Measurements from ENCODE around the gene GGNBP2.
"Not testable (repeated sequence)": the region's sequence is repeated elsewhere in the genome, so short reads cannot be mapped to it uniquely, and the experiment has no call there.

GGNBP2 gene

GRCh38 chr17:36605028-36605427 lies 60.3 kb downstream of the GGNBP2 start:
- not testable (repeated sequence) for DNase-seq

DNA sequence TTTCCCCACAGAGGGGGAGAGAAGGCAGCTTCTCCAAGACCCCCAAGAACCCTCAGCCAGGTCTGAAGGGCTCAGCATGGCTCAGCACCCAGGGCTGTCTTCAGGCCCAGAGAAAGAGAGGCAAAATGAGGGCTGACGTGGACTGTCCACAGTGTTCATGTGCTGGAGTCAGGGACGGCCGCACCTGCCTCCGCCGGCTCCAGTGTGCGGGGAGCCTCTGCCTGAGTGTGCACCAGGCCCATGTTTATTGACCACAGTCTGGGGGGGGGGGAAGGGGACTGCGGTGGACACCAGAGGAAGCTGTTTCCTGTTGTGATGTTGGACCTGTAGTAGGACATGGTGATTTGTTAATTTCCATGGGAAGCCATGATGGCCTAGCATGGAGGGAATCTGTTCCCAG lies 63.6 kb downstream of the GGNBP2 start:
- no peak for DNase-seq

- DNase-seq, result no peak
These were observed 64.2 kb downstream of the GGNBP2 start for GRCh38 chr17:36608794-36609497.

DNA sequence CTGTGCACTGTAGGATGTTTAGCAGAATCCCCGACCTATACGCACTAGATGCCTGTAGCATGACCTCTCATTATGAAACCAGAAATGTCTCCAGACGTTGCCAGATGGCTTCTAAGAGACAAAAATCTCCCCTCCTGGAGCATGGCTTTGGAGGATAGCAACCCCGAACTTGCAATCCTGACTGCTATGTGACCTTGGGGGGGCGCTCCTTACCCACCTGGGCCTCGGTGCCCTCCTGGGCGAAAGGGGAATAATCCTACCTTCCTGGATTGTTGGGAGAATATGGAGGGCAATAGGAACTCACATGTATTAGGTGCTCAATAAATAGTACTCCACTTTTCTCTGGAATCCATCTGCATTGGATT lies 64.8 kb downstream of the GGNBP2 start:
- DNase-seq, result no peak

GRCh38 chr17:36610474-36610873 lies 65.8 kb downstream of the GGNBP2 start:
- DNase-seq, result no peak

GRCh38 chr17:36611345-36612072 lies 66.8 kb downstream of the GGNBP2 start:
- DNase-seq, result no peak

DNA sequence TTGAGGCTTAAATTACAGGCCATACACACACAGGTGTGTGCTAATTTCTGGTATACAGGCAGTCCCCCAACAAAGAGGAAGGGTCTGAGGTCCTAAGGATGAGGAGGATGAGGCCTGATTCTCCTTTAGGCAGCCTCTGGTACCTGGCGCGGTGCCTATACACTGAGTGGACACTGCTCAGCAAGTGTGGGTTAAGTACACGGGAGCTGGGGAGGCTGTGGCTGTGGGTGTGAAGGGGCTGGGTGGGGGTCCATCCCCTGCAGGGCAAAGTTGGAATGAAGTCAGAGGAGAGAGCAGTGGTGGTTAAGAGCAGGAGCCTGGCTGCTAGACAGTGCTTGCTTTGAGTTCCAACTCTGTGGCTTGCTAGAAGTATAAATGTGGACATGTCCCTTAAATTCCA lies 67.6 kb downstream of the GGNBP2 start:
- DNase-seq, result no peak

DNA sequence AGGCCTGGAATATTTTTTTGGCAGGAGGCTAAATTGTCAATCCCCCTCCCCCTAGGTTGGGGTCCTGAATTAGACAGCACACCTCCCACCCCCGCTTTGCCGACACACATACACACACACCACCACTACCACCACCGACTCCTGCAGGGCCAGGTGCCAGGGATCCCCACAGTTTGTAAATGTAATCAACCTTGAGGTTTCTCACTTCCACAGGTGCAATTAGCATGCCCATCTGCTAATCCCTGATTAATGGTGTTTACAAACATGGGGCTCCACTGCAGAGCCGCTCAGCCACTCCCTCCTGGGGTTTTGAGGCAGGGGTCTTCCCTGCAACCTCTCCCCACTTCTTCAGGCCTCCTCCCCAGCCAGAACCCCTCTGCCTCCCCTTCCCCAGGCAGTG lies 68.4 kb downstream of the GGNBP2 start:
- no peak for DNase-seq

DNA sequence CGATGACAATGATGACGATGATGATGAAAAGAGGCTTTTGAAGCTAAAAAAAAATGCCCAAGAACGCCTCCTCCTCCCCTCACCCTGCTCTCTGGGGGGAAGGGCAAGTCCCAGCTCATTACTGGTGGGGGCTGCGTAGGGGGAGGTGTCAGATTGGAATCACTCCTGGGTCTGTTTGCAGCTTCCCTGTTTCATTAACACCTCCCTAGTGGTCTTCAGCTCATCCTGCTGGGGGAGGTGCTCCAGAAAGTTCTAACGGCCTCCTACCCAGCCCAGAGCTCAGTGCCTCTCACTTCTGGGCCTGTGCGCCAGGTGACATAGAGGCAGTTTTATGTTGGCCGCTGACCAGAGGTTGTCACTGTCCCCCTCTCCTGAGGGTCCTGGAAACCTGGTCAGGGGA lies 69.4 kb downstream of the GGNBP2 start:
- DNase-seq, result no peak

DNA sequence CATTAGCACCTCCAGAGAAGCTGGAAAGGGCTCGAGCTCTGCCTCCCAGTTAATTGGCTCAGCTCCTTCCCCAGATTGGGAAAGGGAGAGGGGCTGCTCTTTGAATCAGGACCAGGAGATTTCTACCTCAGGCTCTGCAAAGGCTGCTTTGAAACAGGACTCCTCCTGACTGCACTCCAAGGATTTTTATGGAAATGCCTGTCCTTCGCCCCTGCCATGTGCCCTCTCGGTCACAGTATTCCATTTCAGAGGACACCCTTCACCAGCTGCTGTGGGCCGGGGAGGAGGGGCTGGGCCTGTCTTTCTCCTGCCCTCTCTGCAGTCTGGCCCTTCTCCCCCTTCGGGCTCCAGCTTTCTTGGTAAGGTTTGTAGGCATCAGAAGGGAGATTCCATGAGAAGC lies 70.2 kb downstream of the GGNBP2 start:
- DNase-seq, result no peak

GRCh38 chr17:36616061-36617029 lies 71.6 kb downstream of the GGNBP2 start:
- no peak for DNase-seq

GRCh38 chr17:36617773-36618172 lies 73.1 kb downstream of the GGNBP2 start:
- DNase-seq, result no peak

DNA sequence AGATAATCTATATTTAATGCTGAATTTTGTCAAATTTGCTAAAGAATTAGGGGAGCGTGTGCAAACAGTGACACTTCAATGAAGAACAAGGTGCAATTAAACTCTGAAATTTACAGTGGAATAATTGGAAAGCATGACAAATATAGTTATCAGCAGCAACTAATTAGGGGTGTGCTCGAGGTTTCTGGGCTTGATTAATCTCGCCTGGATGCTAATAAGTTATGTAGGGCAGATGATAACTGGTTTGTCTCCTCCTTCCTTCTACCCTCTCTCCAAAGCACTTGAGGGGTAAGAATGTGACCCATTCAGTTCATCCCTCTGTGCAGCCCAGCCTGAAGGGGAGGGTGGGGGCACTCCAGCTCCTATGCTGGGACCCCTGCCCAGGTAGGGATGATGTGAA lies 78.6 kb downstream of the GGNBP2 start:
- no peak for DNase-seq

DNA sequence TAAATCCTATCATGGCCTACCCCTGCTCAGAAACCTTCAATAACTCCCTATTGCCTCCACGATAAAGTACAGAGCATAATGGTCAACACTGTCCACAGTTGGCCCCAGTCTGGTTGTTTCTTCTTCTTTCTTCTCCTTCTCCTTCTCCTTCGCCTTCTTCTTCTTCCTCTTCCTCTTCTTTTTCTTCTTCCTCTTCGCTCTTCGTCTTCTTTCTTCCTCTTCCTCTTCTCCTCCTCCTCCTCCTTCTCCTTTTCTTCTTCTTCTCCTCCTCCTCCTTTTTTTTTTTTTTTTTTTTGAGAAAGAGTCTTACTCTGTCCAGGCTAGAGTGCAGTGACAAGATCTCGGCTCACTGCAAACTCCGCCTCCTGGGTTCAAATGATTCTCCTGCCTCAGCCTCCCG lies 80.5 kb downstream of the GGNBP2 start:
- no peak for DNase-seq

- no peak for DNase-seq
These were observed 82.4 kb downstream of the GGNBP2 start for GRCh38 chr17:36627101-36627500.

GRCh38 chr17:36628576-36628975 lies 83.9 kb downstream of the GGNBP2 start:
- DNase-seq, result no peak

- peak; percentile 93 for DNase-seq
These were observed 84.6 kb downstream of the GGNBP2 start for GRCh38 chr17:36629252-36629847.

GRCh38 chr17:36629970-36630502 lies 85.3 kb downstream of the GGNBP2 start:
- DNase-seq, result no peak

DNA sequence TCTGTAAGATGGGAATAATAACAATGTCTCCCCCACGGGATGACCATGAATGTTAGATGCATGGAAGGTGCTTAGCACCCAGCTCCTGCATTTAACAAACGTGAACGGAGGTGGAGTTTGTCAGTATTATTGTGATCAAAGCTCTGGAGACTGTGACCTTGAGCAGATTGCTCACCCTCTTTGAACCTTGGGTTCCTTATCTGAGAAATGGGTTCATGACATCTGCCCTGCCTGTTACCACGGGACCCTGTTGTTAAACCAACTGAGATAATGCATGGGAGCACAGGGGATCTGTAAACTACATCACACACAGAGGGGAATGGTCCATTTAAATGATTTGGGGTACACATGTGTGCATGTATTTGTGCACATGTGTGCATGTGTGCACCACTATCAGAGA lies 86.3 kb downstream of the GGNBP2 start:
- no peak for DNase-seq

- DNase-seq, result no peak
These were observed 88.4 kb downstream of the GGNBP2 start for GRCh38 chr17:36632916-36633771.
